Tracheal epithelial cell (primary cell): ENCODE data around the gene LETMD1. TPM values are rescaled to one million over a fixed set of nuclear protein-coding genes. Genes with fewer than 3 reads are reported as not detected.

Experiments used
- total RNA-seq: library from RNA; depleted of rRNA; stranded (reverse); fragments of >200 nt; gene quantifications from 2 replicates; pipeline ENCODE4 v1.2.1, GENCODE V29; 2014

LETMD1 gene, protein sequence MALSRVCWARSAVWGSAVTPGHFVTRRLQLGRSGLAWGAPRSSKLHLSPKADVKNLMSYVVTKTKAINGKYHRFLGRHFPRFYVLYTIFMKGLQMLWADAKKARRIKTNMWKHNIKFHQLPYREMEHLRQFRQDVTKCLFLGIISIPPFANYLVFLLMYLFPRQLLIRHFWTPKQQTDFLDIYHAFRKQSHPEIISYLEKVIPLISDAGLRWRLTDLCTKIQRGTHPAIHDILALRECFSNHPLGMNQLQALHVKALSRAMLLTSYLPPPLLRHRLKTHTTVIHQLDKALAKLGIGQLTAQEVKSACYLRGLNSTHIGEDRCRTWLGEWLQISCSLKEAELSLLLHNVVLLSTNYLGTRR
- 33.0 and 87.0 TPM in 2 replicates for total RNA-seq

DNA sequence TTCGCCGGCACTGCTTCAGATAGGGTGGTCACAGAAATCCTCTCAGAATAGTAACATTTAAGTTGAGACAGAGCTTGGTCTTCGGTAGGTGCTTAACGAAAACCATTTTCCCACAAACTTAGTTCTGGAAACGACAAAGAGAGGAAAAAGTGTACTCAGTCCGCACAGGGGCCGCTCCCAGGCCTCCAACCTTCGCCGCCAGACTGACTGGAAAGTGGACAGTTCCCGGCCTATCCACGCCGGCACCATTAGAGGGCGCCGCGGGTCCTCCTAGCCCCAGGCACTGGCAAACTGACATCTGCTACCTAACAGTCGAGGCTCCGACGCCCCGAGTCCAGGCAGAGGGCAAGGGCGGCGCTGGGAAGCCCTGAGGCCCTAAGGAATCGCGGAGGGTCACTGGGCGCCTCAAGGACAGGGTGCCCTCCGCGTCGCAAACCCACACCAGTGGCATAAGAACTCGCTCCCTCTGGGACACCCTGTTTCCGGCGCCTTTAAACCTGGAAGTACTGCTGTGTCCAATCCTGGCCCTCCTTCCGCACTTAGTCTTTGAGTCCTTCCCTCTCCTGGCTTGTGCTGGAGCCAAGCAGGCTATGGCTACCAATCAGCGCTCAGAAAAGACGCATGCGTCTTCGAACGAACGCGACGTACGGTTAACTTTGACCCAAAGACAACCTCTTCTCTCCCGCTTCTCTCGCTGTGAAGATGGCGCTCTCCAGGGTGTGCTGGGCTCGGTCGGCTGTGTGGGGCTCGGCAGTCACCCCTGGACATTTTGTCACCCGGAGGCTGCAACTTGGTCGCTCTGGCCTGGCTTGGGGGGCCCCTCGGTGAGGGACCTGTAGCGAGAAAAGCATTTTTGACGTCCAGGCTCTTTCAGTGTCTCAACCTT is at the start of gene LETMD1:
Gene LETMD1 (plus strand): TSS at position 673 of the 886 bp plus-strand sequence. CDS start 30 bp downstream, at position 703.

DNA sequence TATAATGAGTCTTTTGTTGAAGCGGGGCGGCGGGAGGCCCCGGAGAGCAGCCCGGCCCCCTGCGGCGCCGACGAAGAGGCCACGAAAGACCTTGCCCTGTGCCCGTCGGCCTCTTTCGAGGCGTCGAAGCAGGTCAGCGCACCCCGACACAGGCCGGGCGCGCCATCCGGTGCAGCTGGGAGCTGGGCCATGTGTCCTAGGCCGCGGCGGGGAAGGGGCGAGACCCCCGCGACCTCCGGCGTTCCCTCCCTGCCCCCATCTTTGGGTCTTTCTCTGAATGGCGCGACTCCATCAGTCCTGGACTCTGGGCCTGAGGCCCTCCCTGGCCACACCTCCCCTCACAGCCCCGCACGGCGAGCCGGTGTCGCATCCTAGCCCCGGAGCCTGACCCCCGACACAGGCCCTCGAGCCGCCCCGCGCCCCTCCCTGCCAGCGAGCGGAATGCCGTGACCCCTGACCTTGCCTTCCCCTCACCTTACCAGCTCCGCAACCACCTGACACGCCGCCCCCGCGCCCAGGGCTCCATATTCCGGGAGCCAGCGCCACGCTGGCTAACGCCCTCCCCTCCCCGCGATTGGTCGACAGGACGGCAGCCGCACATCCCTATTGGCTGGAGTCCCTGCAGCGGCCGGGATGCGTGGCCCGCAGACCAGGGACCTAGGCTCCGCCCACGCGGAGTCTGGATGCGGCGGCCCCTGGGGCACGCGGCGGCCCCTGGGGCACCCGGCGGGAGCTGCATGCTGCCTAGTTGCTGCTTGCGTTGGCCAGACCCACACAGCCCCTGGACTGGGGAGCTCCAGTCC is 22.1 kb upstream of the LETMD1 start, which contains the start of gene SLC11A2:
Gene SLC11A2 (minus strand): TSS at position 549 of the 803 bp plus-strand sequence. CDS start 15,656 bp downstream, outside the sequence.

DNA sequence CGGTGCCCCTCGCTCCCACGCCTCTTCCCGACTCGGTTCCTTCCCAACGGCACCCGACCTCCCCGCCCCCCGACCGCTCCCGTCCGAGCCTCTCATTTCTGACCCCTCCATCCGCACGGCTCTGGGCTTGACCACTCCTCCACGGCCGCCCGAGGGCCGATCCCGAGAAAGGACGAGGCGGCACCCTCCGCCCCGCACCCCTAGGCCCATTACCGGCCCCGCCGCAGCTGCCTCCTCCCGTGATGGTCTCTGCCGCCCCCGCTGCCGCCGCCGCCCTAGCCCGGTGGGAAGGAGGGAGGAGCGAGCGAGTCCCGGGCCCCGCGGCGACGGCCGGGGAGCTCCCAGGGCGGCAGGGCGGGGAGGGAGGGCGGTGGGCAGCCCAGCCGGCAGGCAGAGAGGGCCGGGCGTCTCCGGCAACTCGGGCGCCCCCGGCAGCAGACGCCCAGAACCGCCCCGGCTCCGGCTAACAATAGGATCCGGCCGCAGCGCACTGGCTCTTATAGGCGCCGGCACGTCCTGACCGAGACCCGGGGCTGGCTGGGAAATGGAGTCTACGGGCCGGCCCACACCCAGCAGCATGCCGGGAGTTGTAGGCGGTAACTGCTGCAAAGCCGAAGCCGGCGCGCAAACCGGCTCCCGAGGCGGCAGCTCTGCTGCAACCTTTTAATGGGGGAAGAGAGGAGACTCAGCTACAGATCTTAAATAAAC is 35.2 kb downstream of the LETMD1 start, which contains the start of gene CSRNP2:
Gene CSRNP2 (minus strand): TSS at position 471 of the 708 bp plus-strand sequence. CDS start 7,035 bp downstream, outside the sequence.

Other genes starting within 250 kb of the LETMD1 start
- not detected in 2 replicates for gene TMPRSS12, start 205.4 kb upstream of the LETMD1 start, total RNA-seq
- gene HIGD1C, start 95.8 kb upstream of the LETMD1 start, total RNA-seq: not detected in 2 replicates
- 39.9 and 54.2 TPM in 2 replicates for gene SLC11A2, start 21.9 kb upstream of the LETMD1 start, total RNA-seq
- gene CSRNP2, start 35.3 kb downstream of the LETMD1 start, total RNA-seq: 12.4 and 25.5 TPM in 2 replicates
- 6.7 and 7.9 TPM in 2 replicates for gene TFCP2, start 124.8 kb downstream of the LETMD1 start, total RNA-seq
- gene POU6F1, start 169.7 kb downstream of the LETMD1 start, total RNA-seq: 0.64 and 0.96 TPM in 2 replicates
- 75.7 and 88.0 TPM in 2 replicates for gene DAZAP2, start 190.5 kb downstream of the LETMD1 start, total RNA-seq
- 11.7 and 16.9 TPM in 2 replicates for gene SMAGP, start 222.1 kb downstream of the LETMD1 start, total RNA-seq